NB4 (cell line): ENCODE data around the gene GRIK1.

Source experiments
- CTCF ChIP-seq: IDR thresholded peaks from one replicate; pipeline ENCODE4 v1.5.1; 2012; ENCODE audit warnings: low read depth, low read length
- MAX ChIP-seq: IDR thresholded peaks from 2 replicates; pipeline ENCODE4 v1.6.1; 2011; ENCODE audit warnings: low read depth, low read length
- MYC ChIP-seq: IDR thresholded peaks from 2 replicates; pipeline ENCODE4 v1.6.1; 2011; ENCODE audit warnings: low read depth, low read length
- POLR2A ChIP-seq: IDR thresholded peaks from 2 replicates; pipeline ENCODE4 v1.6.1; 2011; ENCODE audit warnings: mild to moderate bottlenecking; ENCODE audit not compliant: insufficient read length; ENCODE audit errors: extremely low read depth

DNA sequence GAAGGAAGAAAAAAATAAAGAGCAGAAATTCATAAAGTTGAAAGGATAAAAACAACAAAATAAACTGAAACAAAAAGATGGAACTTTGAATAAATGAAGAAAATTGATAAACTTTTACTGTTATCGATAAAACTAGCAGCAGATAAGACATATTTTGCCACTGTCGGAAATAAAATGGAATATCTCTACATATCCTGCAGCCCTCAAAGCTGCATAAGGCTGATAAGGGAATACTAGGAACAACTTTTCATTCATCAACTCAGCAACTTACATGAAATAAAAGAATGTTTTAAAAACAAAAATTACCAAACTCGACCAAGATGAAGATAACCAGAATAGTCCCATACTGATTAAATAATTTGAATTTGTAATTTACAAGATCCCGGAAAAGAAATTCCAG, 48.0 kb upstream of the GRIK1 start:
- TF ChIP-seq MAX, result no peak
- no peak for TF ChIP-seq POLR2A
- TF ChIP-seq CTCF, result no peak
- TF ChIP-seq MYC, result no peak
